ENCODE results near the gene APOOL. TPM values are rescaled to one million over a fixed set of nuclear protein-coding genes. Genes with fewer than 3 reads are reported as not detected.

APOOL gene
- total and polyA plus RNA-seq, 2 of the 13 experiments (the other 11 are each of a cell fraction or from before 2014, with no cell fraction given) = 7.3 to 13.9 TPM

DNA sequence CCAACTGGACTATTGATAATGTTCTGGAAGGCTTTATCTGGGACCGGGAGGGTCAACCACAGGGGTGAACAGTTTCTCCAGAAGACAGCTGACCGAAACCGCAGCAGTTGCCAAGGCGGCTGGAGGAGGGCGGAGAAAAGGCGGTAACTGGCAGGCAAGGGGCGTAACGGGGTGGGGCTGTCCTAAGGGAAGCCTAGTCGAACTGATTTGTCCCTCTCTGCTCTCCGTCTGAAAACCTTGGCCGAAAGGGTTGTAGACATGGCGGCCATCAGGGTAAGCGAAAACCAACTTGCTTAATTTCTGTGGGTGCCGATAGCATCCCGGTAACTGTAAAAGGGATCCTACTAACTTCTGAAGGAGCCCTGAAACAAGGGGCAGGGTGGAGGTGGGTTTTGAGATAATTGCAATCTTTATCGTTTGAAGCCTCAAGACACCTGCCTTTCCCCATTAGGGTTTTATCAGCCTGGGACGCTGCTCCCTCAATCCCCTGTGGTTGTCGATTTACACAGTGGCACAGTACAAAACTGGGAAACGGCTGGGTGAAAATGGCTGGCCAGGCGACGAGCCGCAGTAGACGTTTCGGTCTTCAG, at the start of gene APOOL (continued):
- TF ChIP-seq, protein P1, sequence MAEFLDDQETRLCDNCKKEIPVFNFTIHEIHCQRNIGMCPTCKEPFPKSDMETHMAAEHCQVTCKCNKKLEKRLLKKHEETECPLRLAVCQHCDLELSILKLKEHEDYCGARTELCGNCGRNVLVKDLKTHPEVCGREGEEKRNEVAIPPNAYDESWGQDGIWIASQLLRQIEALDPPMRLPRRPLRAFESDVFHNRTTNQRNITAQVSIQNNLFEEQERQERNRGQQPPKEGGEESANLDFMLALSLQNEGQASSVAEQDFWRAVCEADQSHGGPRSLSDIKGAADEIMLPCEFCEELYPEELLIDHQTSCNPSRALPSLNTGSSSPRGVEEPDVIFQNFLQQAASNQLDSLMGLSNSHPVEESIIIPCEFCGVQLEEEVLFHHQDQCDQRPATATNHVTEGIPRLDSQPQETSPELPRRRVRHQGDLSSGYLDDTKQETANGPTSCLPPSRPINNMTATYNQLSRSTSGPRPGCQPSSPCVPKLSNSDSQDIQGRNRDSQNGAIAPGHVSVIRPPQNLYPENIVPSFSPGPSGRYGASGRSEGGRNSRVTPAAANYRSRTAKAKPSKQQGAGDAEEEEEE (CRISPR knock-in tag; IDR thresholded peaks at IDR 0.05; ENCODE audit: borderline replicate concordance) = no peak
- peak; percentile 66 for TF ChIP-seq PHF8 (CRISPR knock-in tag; IDR thresholded peaks at IDR 0.05)
- TF ChIP-seq, protein P2, sequence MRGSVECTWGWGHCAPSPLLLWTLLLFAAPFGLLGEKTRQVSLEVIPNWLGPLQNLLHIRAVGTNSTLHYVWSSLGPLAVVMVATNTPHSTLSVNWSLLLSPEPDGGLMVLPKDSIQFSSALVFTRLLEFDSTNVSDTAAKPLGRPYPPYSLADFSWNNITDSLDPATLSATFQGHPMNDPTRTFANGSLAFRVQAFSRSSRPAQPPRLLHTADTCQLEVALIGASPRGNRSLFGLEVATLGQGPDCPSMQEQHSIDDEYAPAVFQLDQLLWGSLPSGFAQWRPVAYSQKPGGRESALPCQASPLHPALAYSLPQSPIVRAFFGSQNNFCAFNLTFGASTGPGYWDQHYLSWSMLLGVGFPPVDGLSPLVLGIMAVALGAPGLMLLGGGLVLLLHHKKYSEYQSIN (CRISPR knock-in tag; IDR thresholded peaks at IDR 0.05; ENCODE audit: borderline replicate concordance) = no peak
- no peak for TF ChIP-seq FOXP4 (CRISPR knock-in tag; IDR thresholded peaks at IDR 0.05)
- TF ChIP-seq, protein P3, sequence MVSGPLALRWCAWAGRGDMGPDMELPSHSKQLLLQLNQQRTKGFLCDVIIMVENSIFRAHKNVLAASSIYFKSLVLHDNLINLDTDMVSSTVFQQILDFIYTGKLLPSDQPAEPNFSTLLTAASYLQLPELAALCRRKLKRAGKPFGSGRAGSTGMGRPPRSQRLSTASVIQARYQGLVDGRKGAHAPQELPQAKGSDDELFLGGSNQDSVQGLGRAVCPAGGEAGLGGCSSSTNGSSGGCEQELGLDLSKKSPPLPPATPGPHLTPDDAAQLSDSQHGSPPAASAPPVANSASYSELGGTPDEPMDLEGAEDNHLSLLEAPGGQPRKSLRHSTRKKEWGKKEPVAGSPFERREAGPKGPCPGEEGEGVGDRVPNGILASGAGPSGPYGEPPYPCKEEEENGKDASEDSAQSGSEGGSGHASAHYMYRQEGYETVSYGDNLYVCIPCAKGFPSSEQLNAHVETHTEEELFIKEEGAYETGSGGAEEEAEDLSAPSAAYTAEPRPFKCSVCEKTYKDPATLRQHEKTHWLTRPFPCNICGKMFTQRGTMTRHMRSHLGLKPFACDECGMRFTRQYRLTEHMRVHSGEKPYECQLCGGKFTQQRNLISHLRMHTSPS (CRISPR knock-in tag; IDR thresholded peaks at IDR 0.05; ENCODE audit: low read depth) = no peak
- TF ChIP-seq ARID4A (CRISPR knock-in tag; IDR thresholded peaks at IDR 0.05; ENCODE audit: borderline replicate concordance) = peak; percentile 31; the same call in 1 of the 2 replicates
- TF ChIP-seq RFX5 (IDR thresholded peaks at IDR 0.05; ENCODE audit: low read depth, low read length) = peak; percentile 78
- 0 out of 2 replicates have a peak, but pooled peaks have one; percentile 17 for TF ChIP-seq POGZ (CRISPR knock-in tag; IDR thresholded peaks at IDR 0.05)
- peak; percentile 24; the same call in 1 of the 2 replicates for TF ChIP-seq ZNF687 (CRISPR knock-in tag; IDR thresholded peaks at IDR 0.05)
- TF ChIP-seq FOXK1 (CRISPR knock-in tag; IDR thresholded peaks at IDR 0.05; ENCODE audit: borderline replicate concordance, low read depth) = peak; percentile 37; the same call in 1 of the 2 replicates
- TF ChIP-seq E2F5 (CRISPR knock-in tag; conservative IDR thresholded peaks at IDR 0.05) = no peak

Measured in HepG2 (cell line).